MM.1S (cell line): ENCODE data around the gene MBOAT2.

Experiments
- EZH2 ChIP-seq: fragments of 300-600 bp; sonication (generic); optimal IDR thresholded peaks from 2 replicates; pipeline ENCODE3; 2017; ENCODE audit warnings: low read depth, mild to moderate bottlenecking, antibody characterized with exemption, low read length, mixed read lengths
- EZH2phosphoT487 ChIP-seq: fragments of 300-600 bp; sonication (generic); IDR thresholded peaks from 2 replicates; pipeline ENCODE4 v1.6.1; 2018; ENCODE audit warnings: antibody characterized with exemption, low read length
- TF ChIP-seq, protein P1 (sequence below): fragments of 300-600 bp; sonication (generic); IDR thresholded peaks from 2 replicates; pipeline ENCODE4 v1.5.1; 2016; ENCODE audit warnings: antibody characterized with exemption, low read length, mixed read lengths

- TF ChIP-seq, protein P1, sequence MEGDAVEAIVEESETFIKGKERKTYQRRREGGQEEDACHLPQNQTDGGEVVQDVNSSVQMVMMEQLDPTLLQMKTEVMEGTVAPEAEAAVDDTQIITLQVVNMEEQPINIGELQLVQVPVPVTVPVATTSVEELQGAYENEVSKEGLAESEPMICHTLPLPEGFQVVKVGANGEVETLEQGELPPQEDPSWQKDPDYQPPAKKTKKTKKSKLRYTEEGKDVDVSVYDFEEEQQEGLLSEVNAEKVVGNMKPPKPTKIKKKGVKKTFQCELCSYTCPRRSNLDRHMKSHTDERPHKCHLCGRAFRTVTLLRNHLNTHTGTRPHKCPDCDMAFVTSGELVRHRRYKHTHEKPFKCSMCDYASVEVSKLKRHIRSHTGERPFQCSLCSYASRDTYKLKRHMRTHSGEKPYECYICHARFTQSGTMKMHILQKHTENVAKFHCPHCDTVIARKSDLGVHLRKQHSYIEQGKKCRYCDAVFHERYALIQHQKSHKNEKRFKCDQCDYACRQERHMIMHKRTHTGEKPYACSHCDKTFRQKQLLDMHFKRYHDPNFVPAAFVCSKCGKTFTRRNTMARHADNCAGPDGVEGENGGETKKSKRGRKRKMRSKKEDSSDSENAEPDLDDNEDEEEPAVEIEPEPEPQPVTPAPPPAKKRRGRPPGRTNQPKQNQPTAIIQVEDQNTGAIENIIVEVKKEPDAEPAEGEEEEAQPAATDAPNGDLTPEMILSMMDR: no peak
- TF ChIP-seq EZH2phosphoT487 (no peak), EZH2 (no peak)
Observed at GRCh38 chr2:9018109-9018508, 14.6 kb upstream of the MBOAT2 start.
